Left lung (tissue), 14 donors: ENCODE measurements around the gene LGALS16. TPM values are rescaled to one million over a fixed set of nuclear protein-coding genes. Genes with fewer than 3 reads are reported as not detected.

Source experiments
- ATAC-seq: fragments of 200-7000 bp; cut with Tn5 transposase; one replicate; pipeline ENCODE4 v1.9.1; 2020; ENCODE audit warnings: moderate library complexity
- DNase-seq, 4 donors: peaks; one replicate each; pipeline ENCODE4 v3.0.0-alpha.2; 2013 to 2020
- H3K27ac ChIP-seq, 2 donors: fragments of 200-600 bp; sonication (generic) in 1 of 2; one replicate each; pipeline versions ENCODE4 v1.5.0 to v1.8.0; 2020 to 2021
- H3K27me3 ChIP-seq, 2 donors: fragments of 200-600 bp; sonication (generic) in 1 of 2; one replicate each; pipeline versions ENCODE4 v1.5.0 to v1.8.0; 2020 to 2021
- H3K36me3 ChIP-seq, 2 donors: fragments of 200-600 bp; sonication (generic) in 1 of 2; one replicate each; pipeline versions ENCODE4 v1.5.0 to v1.8.0; 2020 to 2021
- H3K4me1 ChIP-seq, 2 donors: fragments of 200-600 bp; one replicate each; pipeline ENCODE4 v1.8.0; 2021
- H3K4me3 ChIP-seq, 2 donors: fragments of 200-600 bp; sonication (generic) in 1 of 2; one replicate each; pipeline versions ENCODE4 v1.5.0 to v1.8.0; 2020 to 2021; ENCODE audit warnings: mild to moderate bottlenecking in 1 of 2
- H3K9me3 ChIP-seq, 2 donors: fragments of 200-600 bp; sonication (generic) in 1 of 2; one replicate each; pipeline versions ENCODE4 v1.5.0 to v1.8.0; 2020 to 2021
- intact Hi-C, 2 donors: fragments of 100-400 bp; cut with DNase I; formaldehyde crosslinking; loops; one replicate each; pipeline versions ENCODE4 v1.11.2 to v1.14.2; 2022
- long read RNA-seq, 12 donors: library from polyadenylated mRNA in 2 of 12; unstranded in 2 of 12; transcript quantifications; one replicate each; pipeline ENCODE4 v2.0.0 and lab custom pipeline, GENCODE V29; 2019 to 2026
- polyA plus RNA-seq, 6 donors: library from polyadenylated mRNA; unstranded; fragments of 120-200 nt; gene quantifications; one replicate each; pipeline ENCODE4 v1.2.1, GENCODE V29; 2013; ENCODE audit not compliant: insufficient read length in 6 of 6
- total RNA-seq, 2 donors: library from RNA; stranded (reverse); fragmentation: NEBNext Ultra II Directional; extraction: Animal tissue kit (Norgen Biotek cat#: 25700); gene quantifications; one replicate each; pipeline ENCODE4 v1.2.1, GENCODE V29; 2021
- TF ChIP-seq, protein P1 (sequence below), 2 donors: fragments of 200-600 bp; sonication (generic) in 1 of 2; IDR thresholded peaks; one replicate each; pipeline versions ENCODE4 v1.5.0 to v1.8.0; 2021; ENCODE audit warnings: antibody characterized with exemption in 2 of 2
- donor health status: DM: no; HTN: yes; CAD: no.
- donor health status: DM: no; HTN: no; CAD: no.

The LGALS16 gene
- total RNA-seq (not detected), polyA plus RNA-seq (not detected)
- long read RNA-seq, donor 1, result 0 reads
- long read RNA-seq, donor 2, result 0 reads
- long read RNA-seq, donor 3, result 0 reads
- long read RNA-seq, donor 4, result 0 reads
- long read RNA-seq, donor 5, result 0 reads
- long read RNA-seq, donor 6, result 0 reads
- long read RNA-seq, donor 7, result 0 reads
- long read RNA-seq, donor 8, result 0 reads
- long read RNA-seq, donor 9, result 0 reads
- long read RNA-seq, donor 10, result 0 reads
- long read RNA-seq, donor 11, result 0 reads
- long read RNA-seq, donor 12, result 0 reads

GRCh38 chr19:39655613-39656012 is at the start of gene LGALS16:
Gene LGALS16 (plus strand): TSS chr19:39655913. CDS start chr19:39655962, 49 bp downstream.
- no peak for DNase-seq
- Histone ChIP-seq H3K4me1 (no peaks in the 10 kb centered on the region), H3K27me3 (no peaks in the 10 kb centered on the region), H3K36me3 (no peaks in the 10 kb centered on the region), H3K9me3 (no peaks in the 10 kb centered on the region), H3K4me3 (no peak within 1 kb of the TSS), H3K27ac (no peak within 1 kb of the TSS)
- no peak for ATAC-seq
- intact Hi-C loops, result no loop called here
- TF ChIP-seq, protein P1, sequence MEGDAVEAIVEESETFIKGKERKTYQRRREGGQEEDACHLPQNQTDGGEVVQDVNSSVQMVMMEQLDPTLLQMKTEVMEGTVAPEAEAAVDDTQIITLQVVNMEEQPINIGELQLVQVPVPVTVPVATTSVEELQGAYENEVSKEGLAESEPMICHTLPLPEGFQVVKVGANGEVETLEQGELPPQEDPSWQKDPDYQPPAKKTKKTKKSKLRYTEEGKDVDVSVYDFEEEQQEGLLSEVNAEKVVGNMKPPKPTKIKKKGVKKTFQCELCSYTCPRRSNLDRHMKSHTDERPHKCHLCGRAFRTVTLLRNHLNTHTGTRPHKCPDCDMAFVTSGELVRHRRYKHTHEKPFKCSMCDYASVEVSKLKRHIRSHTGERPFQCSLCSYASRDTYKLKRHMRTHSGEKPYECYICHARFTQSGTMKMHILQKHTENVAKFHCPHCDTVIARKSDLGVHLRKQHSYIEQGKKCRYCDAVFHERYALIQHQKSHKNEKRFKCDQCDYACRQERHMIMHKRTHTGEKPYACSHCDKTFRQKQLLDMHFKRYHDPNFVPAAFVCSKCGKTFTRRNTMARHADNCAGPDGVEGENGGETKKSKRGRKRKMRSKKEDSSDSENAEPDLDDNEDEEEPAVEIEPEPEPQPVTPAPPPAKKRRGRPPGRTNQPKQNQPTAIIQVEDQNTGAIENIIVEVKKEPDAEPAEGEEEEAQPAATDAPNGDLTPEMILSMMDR (IDR thresholded peaks at IDR 0.05), result no peak

GRCh38 chr19:39607021-39607420 is 48.7 kb upstream of the LGALS16 start:
- intact Hi-C loops, result no loop called here
- H3K4me3 ChIP-seq, result no peak overlapping the region
- ATAC-seq (no peak), DNase-seq (no peak)
- TF ChIP-seq, protein P1 (IDR thresholded peaks at IDR 0.05), result no peak
- no peak overlapping the region for H3K27ac ChIP-seq
- no peaks in the 10 kb centered on the region for H3K4me1 ChIP-seq
- H3K36me3 ChIP-seq, result no peaks in the 10 kb centered on the region
- no peaks in the 10 kb centered on the region for H3K9me3 ChIP-seq
- H3K27me3 ChIP-seq, result peaks cover 0 to 10% of the 10 kb centered on the region in 2 donors

DNA sequence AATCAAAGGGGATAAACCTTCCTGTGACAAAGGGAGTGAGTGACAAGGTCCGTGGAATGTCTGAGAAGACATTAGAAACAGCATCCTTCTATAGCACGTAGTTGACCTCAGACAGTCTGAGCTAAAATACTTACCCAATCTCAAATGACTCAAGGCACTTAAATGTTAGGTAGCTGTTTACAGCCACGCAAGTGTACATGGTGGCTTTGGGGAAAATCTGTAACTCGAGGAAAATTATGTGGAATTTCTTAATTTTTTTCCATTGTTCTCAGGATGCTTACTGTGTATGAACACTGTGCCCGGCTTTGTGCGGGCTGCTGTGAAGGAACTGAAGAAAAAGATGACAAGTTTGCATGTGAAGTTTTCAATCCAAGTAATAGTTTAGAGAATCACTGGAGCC is 48.2 kb upstream of the LGALS16 start:
- Histone ChIP-seq H3K9me3 (no peaks in the 10 kb centered on the region), H3K4me1 (no peaks in the 10 kb centered on the region), H3K27ac (no peak overlapping the region), H3K4me3 (no peak overlapping the region), H3K36me3 (no peaks in the 10 kb centered on the region), H3K27me3 (peaks cover 0 to 8% of the 10 kb centered on the region in 2 donors)
- no peak for DNase-seq
- TF ChIP-seq, protein P1 (IDR thresholded peaks at IDR 0.05), result no peak
- ATAC-seq, result no peak
- intact Hi-C loops, result no loop called here

GRCh38 chr19:39613597-39613996 is 42.1 kb upstream of the LGALS16 start:
- intact Hi-C loops, result no loop called here
- ATAC-seq, result no peak
- Histone ChIP-seq H3K36me3 (no peaks in the 10 kb centered on the region), H3K4me1 (no peaks in the 10 kb centered on the region), H3K27ac (no peak overlapping the region), H3K9me3 (peaks cover 0 to 10% of the 10 kb centered on the region in 2 donors), H3K27me3 (peaks cover 0 to 4% of the 10 kb centered on the region in 2 donors), H3K4me3 (no peak overlapping the region)
- TF ChIP-seq, protein P1 (IDR thresholded peaks at IDR 0.05), result no peak
- DNase-seq, result no peak

DNA sequence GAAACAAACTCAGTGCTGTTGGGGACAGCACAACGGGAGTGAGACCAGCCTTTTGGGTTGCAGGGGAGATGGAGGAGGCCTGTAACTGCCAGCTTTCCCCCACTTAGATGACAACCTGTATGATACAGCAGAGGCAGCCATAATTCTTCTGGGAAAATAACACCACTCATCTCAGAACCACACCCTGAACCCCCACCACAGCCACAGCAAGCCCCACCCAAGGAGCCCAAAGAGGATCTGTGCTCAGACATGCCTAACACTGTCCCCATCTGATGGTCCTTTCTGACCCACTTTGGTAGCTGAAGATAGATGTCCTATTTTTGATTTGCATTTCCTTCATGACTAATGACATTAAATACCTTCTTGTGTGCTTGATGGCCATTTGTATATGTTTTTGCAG is 38.0 kb upstream of the LGALS16 start:
- TF ChIP-seq, protein P1 (IDR thresholded peaks at IDR 0.05), result no peak
- DNase-seq (no peak), ATAC-seq (no peak)
- H3K27ac ChIP-seq, result no peak overlapping the region
- H3K27me3 ChIP-seq, result peaks cover 0 to 31% of the 10 kb centered on the region in 2 donors
- H3K4me3 ChIP-seq, result no peak overlapping the region
- H3K36me3 ChIP-seq, result no peaks in the 10 kb centered on the region
- H3K9me3 ChIP-seq, result peaks cover 0 to 10% of the 10 kb centered on the region in 2 donors
- intact Hi-C loops, result no loop called here
- H3K4me1 ChIP-seq, result no peaks in the 10 kb centered on the region
